ENCODE results near the gene RAD51AP1. TPM values are rescaled to one million over a fixed set of nuclear protein-coding genes. Genes with fewer than 3 reads are reported as not detected.
A peak's percentile ranks its signal among the peaks of the same experiment; 100 is the strongest.

The RAD51AP1 gene, protein sequence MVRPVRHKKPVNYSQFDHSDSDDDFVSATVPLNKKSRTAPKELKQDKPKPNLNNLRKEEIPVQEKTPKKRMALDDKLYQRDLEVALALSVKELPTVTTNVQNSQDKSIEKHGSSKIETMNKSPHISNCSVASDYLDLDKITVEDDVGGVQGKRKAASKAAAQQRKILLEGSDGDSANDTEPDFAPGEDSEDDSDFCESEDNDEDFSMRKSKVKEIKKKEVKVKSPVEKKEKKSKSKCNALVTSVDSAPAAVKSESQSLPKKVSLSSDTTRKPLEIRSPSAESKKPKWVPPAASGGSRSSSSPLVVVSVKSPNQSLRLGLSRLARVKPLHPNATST
- total RNA-seq, result 1 to 10 TPM; 5.5 to 7.6 TPM

DNA sequence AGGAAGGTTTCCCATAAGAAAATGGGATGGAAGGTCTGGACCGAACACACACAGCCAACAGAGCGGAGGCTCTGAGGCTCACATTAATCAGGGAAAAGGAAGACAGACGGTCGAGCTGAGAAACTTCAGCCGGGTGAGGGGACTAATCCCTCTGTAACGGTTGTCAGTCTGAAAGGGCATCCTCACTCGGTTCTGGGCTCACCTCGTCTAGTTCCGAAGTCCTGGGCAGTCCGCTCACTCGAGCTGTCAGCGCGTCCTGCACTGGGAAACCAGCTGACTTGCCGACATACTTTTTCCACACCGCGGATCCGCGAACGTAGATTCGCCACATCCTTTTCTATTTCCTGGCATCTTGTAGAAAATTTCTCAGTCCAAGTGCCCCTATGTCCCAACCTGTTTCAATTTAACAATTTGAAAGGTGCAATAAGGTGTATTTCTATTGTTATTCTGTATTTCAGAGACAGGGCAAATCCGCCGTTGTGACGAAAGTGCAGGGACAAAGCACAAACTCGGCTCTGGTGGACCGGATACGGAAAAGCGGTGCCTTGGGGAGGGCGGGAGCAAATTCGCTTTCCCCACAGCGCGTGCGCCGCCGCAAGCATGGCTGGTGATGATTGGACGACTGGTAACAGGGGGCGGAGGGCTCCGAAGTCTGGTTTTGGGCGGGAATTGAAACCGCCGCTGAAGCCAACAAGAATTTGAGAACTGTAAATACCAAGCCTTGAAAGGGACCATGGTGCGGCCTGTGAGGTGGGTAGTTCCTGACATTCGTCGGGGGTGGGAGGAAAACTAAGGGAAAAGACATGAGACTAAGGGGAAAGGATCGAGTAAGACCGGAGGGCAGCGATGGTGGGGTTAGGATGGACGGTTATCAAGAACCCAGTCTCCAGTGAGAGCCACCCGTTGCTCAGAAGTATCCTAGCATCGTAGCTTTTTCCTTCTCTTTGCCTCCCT lies at the start of gene RAD51AP1:
Gene RAD51AP1 (plus strand): TSS at position 684 of the 954 bp plus-strand sequence. CDS start 50 bp downstream, at position 734.
- intact Hi-C loops (cut with DNase I), result loop anchor here (5.0 to 10.0 kb wide), 3 partner anchors 64 to 231 kb away; partner anchors contain the start of genes AKAP3 and NDUFA9
- Histone ChIP-seq H3K4me1 (replicated peaks) (peaks cover 4% of the 10 kb centered on the region), H3K27ac (peak within 1 kb of the TSS; percentile 91 to 92), H3K9me3 (no peaks in the 10 kb centered on the region), H3K36me3 (no peaks in the 10 kb centered on the region), H3K27me3 (replicated peaks; ENCODE audit: insufficient read depth) (no peaks in the 10 kb centered on the region), H3K4me3 (peak within 1 kb of the TSS; percentile 62 to 80)
- TF ChIP-seq POLR2A (IDR thresholded peaks at IDR 0.05) (no peak), POLR2AphosphoS5 (IDR thresholded peaks at IDR 0.05) (peak; percentile 94)
- TF ChIP-seq, protein P1, sequence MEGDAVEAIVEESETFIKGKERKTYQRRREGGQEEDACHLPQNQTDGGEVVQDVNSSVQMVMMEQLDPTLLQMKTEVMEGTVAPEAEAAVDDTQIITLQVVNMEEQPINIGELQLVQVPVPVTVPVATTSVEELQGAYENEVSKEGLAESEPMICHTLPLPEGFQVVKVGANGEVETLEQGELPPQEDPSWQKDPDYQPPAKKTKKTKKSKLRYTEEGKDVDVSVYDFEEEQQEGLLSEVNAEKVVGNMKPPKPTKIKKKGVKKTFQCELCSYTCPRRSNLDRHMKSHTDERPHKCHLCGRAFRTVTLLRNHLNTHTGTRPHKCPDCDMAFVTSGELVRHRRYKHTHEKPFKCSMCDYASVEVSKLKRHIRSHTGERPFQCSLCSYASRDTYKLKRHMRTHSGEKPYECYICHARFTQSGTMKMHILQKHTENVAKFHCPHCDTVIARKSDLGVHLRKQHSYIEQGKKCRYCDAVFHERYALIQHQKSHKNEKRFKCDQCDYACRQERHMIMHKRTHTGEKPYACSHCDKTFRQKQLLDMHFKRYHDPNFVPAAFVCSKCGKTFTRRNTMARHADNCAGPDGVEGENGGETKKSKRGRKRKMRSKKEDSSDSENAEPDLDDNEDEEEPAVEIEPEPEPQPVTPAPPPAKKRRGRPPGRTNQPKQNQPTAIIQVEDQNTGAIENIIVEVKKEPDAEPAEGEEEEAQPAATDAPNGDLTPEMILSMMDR (IDR thresholded peaks at IDR 0.05), result peak in 1 of 4 experiments; percentile 27
- under 1% methylated on average over 49 of the region's 49 CpGs for WGBS
- peak; percentile 93 for DNase-seq (ENCODE audit: low spot score)

DNA sequence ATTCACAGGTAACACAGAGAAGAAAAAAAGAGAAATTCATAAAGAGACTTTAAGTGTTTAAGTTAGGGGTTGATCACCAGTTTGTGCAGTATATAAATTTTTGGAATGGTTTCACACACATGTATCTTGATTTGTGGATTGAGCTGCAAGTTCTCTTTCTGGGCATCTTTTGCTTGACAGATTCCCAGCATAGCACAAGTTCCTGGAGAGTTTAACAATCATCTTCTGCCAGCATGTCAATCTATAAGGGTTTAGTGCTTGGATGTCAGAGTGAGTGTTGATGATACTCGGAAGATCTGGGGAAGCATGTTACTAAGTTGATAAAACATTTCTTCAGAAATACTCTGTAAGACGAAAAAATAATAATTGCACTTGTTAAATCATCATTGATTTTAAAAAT lies 49.1 kb upstream of the RAD51AP1 start:
- WGBS, result 91% methylated on average over 2 of the region's 2 CpGs
- Histone ChIP-seq H3K9me3 (no peaks in the 10 kb centered on the region), H3K27ac (no peak overlapping the region), H3K4me3 (no peak overlapping the region), H3K4me1 (replicated peaks) (no peaks in the 10 kb centered on the region), H3K27me3 (replicated peaks; ENCODE audit: insufficient read depth) (no peaks in the 10 kb centered on the region), H3K36me3 (no peaks in the 10 kb centered on the region)
- no peak for DNase-seq (ENCODE audit: low spot score)
- TF ChIP-seq POLR2A (IDR thresholded peaks at IDR 0.05) (no peak), POLR2AphosphoS5 (IDR thresholded peaks at IDR 0.05) (no peak)
- TF ChIP-seq, protein P1 (IDR thresholded peaks at IDR 0.05), result no peak
- intact Hi-C loops (cut with DNase I), result no loop called here

DNA sequence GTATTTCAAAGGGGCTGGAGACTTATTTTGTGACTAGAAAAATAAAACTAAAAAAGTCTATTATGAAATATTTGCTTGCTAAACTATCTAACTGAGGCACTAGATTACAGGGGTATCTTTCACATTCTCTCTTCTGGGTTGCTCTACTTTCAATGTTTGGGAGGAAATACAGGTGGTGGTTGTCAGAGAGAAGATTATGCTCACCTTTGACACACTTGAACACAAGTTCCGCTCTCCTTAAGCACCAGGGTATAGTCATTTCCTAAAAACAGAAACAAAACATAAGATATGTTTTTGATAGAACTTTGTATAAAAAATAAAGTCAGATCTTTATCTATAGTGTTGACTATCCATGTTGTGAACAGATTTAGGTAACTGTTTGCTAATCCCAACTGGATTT lies 47.7 kb upstream of the RAD51AP1 start:
- H3K27me3 ChIP-seq (replicated peaks; ENCODE audit: insufficient read depth), result no peaks in the 10 kb centered on the region
- H3K9me3 ChIP-seq, result no peaks in the 10 kb centered on the region
- H3K4me3 ChIP-seq, result no peak overlapping the region
- no peak for DNase-seq (ENCODE audit: low spot score)
- H3K36me3 ChIP-seq, result no peaks in the 10 kb centered on the region
- WGBS, result 94% methylated on average over 1 of the region's 1 CpG
- H3K27ac ChIP-seq, result no peak overlapping the region
- TF ChIP-seq POLR2AphosphoS5 (IDR thresholded peaks at IDR 0.05), result no peak
- TF ChIP-seq, protein P1 (IDR thresholded peaks at IDR 0.05), result no peak
- no peak for TF ChIP-seq POLR2A (IDR thresholded peaks at IDR 0.05)
- intact Hi-C loops (cut with DNase I), result no loop called here
- H3K4me1 ChIP-seq (replicated peaks), result no peaks in the 10 kb centered on the region

DNA sequence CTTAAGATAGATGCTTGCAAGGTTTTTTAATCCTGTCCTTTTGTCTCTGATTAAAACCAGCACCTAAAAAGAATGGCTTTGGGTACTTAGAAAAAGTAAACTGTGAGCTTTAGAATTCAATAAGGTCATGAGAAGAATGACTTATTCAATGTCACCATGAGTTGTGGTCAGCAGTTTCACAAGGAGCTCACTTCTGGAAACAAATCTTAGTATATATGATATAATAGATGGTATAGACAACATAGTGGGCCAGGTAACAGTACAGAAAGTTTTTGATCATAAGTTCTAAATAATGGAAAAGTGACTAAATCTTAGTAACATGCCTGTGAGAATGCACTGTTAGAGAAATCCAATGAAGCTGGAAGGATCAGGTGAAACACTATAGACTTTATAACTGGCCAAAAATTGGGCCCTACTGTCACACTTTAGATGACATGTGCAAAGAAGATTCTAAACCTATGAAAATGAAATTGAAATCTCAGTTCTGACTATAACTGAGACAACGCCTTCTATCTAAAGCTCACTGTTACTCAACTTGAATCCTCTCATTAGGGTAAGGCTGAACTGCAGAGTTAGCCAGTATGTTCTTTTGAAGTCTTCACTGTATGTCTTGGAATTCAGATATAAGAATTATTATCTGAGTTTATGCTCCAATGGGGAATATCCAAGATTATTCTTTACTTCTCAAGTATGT lies 42.4 kb upstream of the RAD51AP1 start:
- Histone ChIP-seq H3K27ac (no peak overlapping the region), H3K36me3 (no peaks in the 10 kb centered on the region)

More for the DNA sequence above, 42.4 kb upstream of the RAD51AP1 start:
- H3K4me1 ChIP-seq (replicated peaks), result no peaks in the 10 kb centered on the region
- DNase-seq (ENCODE audit: low spot score), result no peak
- WGBS, result 94% methylated on average over 1 of the region's 1 CpG
- TF ChIP-seq POLR2A (IDR thresholded peaks at IDR 0.05) (no peak), POLR2AphosphoS5 (IDR thresholded peaks at IDR 0.05) (no peak)
- TF ChIP-seq, protein P1 (IDR thresholded peaks at IDR 0.05), result no peak
- intact Hi-C loops (cut with DNase I), result no loop called here
- no peak overlapping the region for H3K4me3 ChIP-seq
- H3K9me3 ChIP-seq, result no peaks in the 10 kb centered on the region
- H3K27me3 ChIP-seq (replicated peaks; ENCODE audit: insufficient read depth), result no peaks in the 10 kb centered on the region

Measured in prostate gland (tissue), 2 donors.